Measurements from ENCODE around the gene PICALM. TPM values are rescaled to one million over a fixed set of nuclear protein-coding genes. Genes with fewer than 3 reads are reported as not detected.

The PICALM gene
- total and polyA plus RNA-seq, 2 donors (not counting 1 experiment from before 2014, with no cell fraction given), result 48.4 to 165 TPM

GRCh38 chr11:86067009-86067850 lies 1.7 kb downstream of the PICALM start:
- H4K20me1 ChIP-seq (ENCODE audit: control insufficient read depth, insufficient read depth, low read length, poor library complexity, severe bottlenecking), result peaks cover 32% of the 10 kb centered on the region
- peaks cover 57% of the 10 kb centered on the region for H3K4me1 Mint-ChIP-seq

More at GRCh38 chr11:86067009-86067850, 1.7 kb downstream of the PICALM start:
- Mint-ChIP-seq H3K27me3 (no peaks in the 10 kb centered on the region), H3K4me3 (peak overlapping the region; percentile 100), H3K27ac (peak overlapping the region; percentile 99), H3K9me3 (ENCODE audit: insufficient read depth) (no peaks in the 10 kb centered on the region)
- H3K9ac ChIP-seq (ENCODE audit: low read length), result peak overlapping the region; percentile 81
- H3K4me3 ChIP-seq (ENCODE audit: control extremely low read depth in 1 of 5, extremely low read depth in 1 of 5, insufficient read depth in 1 of 5, low read depth in 2 of 5, low read length in 4 of 5), result peak overlapping the region; percentile 76 to 93 (median 86)
- H3K4me2 ChIP-seq (replicated peaks; ENCODE audit: low read depth, low read length, poor library complexity, severe bottlenecking), result peak overlapping the region; percentile 84
- H3K9me3 ChIP-seq (ENCODE audit: control extremely low read depth in 1 of 3, control insufficient read depth in 2 of 3, insufficient read depth in 1 of 3, low read length in 2 of 3), result no peaks in the 10 kb centered on the region
- ATAC-seq (ENCODE audit: low read depth), result no peak
- ChIA-PET CTCF (interaction anchor here (1.0 to 4.9 kb wide), 9 partner anchors 8 to 439 kb away, joined by 3 to 49 read pairs (median 6); partner anchors contain the start of genes EED and TMEM126B), POLR2A (interaction anchor here (0.6 to 2.9 kb wide), 5 partner anchors 71 to 193 kb away, joined by 3 to 28 read pairs (median 18); partner anchors contain the start of gene EED)
- H3K27me3 ChIP-seq (replicated peaks in 1 of 4; ENCODE audit: control extremely low read depth in 1 of 4, control insufficient read depth in 3 of 4, insufficient read depth in 4 of 4, low read length in 3 of 4), result no peaks in the 10 kb centered on the region
- TF ChIP-seq CTCF (IDR thresholded peaks at IDR 0.05) (no peak), EZH2 (IDR thresholded peaks at IDR 0.05; ENCODE audit: borderline replicate concordance, insufficient read depth, low read depth, low read length, poor library complexity, severe bottlenecking) (no peak)
- H2AFZ ChIP-seq (ENCODE audit: insufficient read depth, low read depth, low read length, poor library complexity, severe bottlenecking), result peak overlapping the region; percentile 85
- peaks cover 66% of the 10 kb centered on the region for H3K79me2 ChIP-seq (ENCODE audit: control insufficient read depth, insufficient read depth, low read length)
- intact Hi-C loops (cut with micrococcal nuclease), result no loop called here
- peak overlapping the region; percentile 88 to 95 for H3K27ac ChIP-seq (ENCODE audit: low read length in 2 of 2)
- H3K4me1 ChIP-seq (ENCODE audit: control insufficient read depth in 2 of 2, insufficient read depth in 2 of 2, low read length in 2 of 2), result peaks cover 36 to 47% of the 10 kb centered on the region in 2 donors
- no peaks in the 10 kb centered on the region for H3K36me3 ChIP-seq (replicated peaks in 1 of 2; ENCODE audit: control extremely low read depth in 1 of 2, control insufficient read depth in 1 of 2, extremely low read depth in 1 of 2, insufficient read depth in 2 of 2, low read length in 1 of 2)
- DNase-seq, result peak; percentile 63
- 0% methylated on average over 2 of the region's 11 CpGs for WGBS (ENCODE audit: insufficient coverage)

Data from B cell (primary cell).